BLaER1 treated with 17β-estradiol and CSF1 and Interleukin-3, amounts not matched to agents 10 nM and 100 nM (cell line): ENCODE measurements around the gene FAM83E.

ENCODE experiments used
- H3K27ac ChIP-seq, 11 experiments: shearing (Covaris generic); formaldehyde crosslinking; 2 replicates each; pipeline ENCODE4 v1.8.1; 2022
- H3K27me3 ChIP-seq, 11 experiments: shearing (Covaris generic); formaldehyde crosslinking; 2 replicates each; pipeline ENCODE4 v1.8.1; 2022
- H3K36me3 ChIP-seq, 11 experiments: shearing (Covaris generic); formaldehyde crosslinking; 2 replicates each; pipeline ENCODE4 v1.8.1; 2022
- H3K4me1 ChIP-seq, 10 experiments: shearing (Covaris generic); formaldehyde crosslinking; 2 replicates each; pipeline ENCODE4 v1.8.1; 2022
- H3K4me2 ChIP-seq, 11 experiments: shearing (Covaris generic); formaldehyde crosslinking; 2 replicates each; pipeline ENCODE4 v1.8.1; 2022
- H3K4me3 ChIP-seq, 10 experiments: shearing (Covaris generic); formaldehyde crosslinking; 2 replicates each; pipeline ENCODE4 v1.8.1; 2022
- H3K9ac ChIP-seq, 11 experiments: shearing (Covaris generic); formaldehyde crosslinking; 2 replicates each; pipeline ENCODE4 v1.8.1; 2022
- H3K9me3 ChIP-seq, 11 experiments: shearing (Covaris generic); formaldehyde crosslinking; replicated peaks in 1 of 11; 2 replicates each; pipeline ENCODE4 v1.8.1; 2022
- H4K20me1 ChIP-seq, 11 experiments: shearing (Covaris generic); formaldehyde crosslinking; 2 replicates each; pipeline ENCODE4 v1.8.1; 2022
- Cebpa-rat ChIP-seq, 11 experiments: shearing (Covaris generic); IDR thresholded peaks; 2 replicates each; pipeline ENCODE4 v1.8.1; 2022

FAM83E gene

GRCh38 chr19:48628486-48629296 lies 13.8 kb upstream of the FAM83E start:
- peaks cover 52 to 67% (median 54%) of the 10 kb centered on the region in 10 experiments for H3K4me1 ChIP-seq
- H3K4me2 ChIP-seq: no peak overlapping the region

GRCh38 chr19:48627865-48628314 lies 13.0 kb upstream of the FAM83E start:
- Histone ChIP-seq H3K27me3 (no peaks in the 10 kb centered on the region), H4K20me1 (peaks cover 0 to 34% (median 13%) of the 10 kb centered on the region in 11 experiments; a peak in 9 of 22 replicates), H3K4me1 (peaks cover 52 to 67% (median 54%) of the 10 kb centered on the region in 10 experiments), H3K4me3 (no peak overlapping the region), H3K9me3 (no peaks in the 10 kb centered on the region), H3K9ac (peak overlapping the region in 4 of 11 experiments; percentile 10 to 41 (median 26); a peak in 3 of 22 replicates), H3K27ac (peak overlapping the region in 1 of 11 experiments; percentile 3; a peak in 1 of 22 replicates), H3K4me2 (no peak overlapping the region), H3K36me3 (peaks cover 36 to 71% (median 54%) of the 10 kb centered on the region in 11 experiments)
- TF ChIP-seq Cebpa-rat (IDR thresholded peaks at IDR 0.05): no peak

More at GRCh38 chr19:48628486-48629296, 13.8 kb upstream of the FAM83E start:
- peaks cover 0 to 37% (median 13%) of the 10 kb centered on the region in 11 experiments; a peak in 9 of 22 replicates for H4K20me1 ChIP-seq
- H3K27ac ChIP-seq: peak overlapping the region in 2 of 11 experiments; percentile 22 to 35; a peak in 1 of 22 replicates
- H3K4me3 ChIP-seq: no peak overlapping the region
- TF ChIP-seq Cebpa-rat (IDR thresholded peaks at IDR 0.05): no peak
- no peaks in the 10 kb centered on the region for H3K9me3 ChIP-seq
- H3K9ac ChIP-seq: 0 out of 22 replicates have a peak overlapping the region, but pooled peaks of 3 of the 11 experiments have one; percentile 9 to 19 (median 10)
- H3K27me3 ChIP-seq: no peaks in the 10 kb centered on the region
- H3K36me3 ChIP-seq: peaks cover 36 to 76% (median 58%) of the 10 kb centered on the region in 11 experiments

- TF ChIP-seq Cebpa-rat (IDR thresholded peaks at IDR 0.05): no peak
- Histone ChIP-seq H3K36me3 (peaks cover 36 to 68% (median 48%) of the 10 kb centered on the region in 11 experiments), H4K20me1 (peaks cover 0 to 34% (median 13%) of the 10 kb centered on the region in 11 experiments; a peak in 9 of 22 replicates), H3K4me2 (no peak overlapping the region), H3K9ac (peak overlapping the region in 6 of 11 experiments; percentile 4 to 42 (median 13); a peak in 7 of 22 replicates), H3K4me1 (peaks cover 50 to 67% (median 54%) of the 10 kb centered on the region in 10 experiments), H3K4me3 (no peak overlapping the region), H3K9me3 (no peaks in the 10 kb centered on the region), H3K27ac (0 out of 22 replicates have a peak overlapping the region, but pooled peaks of 1 of the 11 experiments have one; percentile 10), H3K27me3 (no peaks in the 10 kb centered on the region)
These were observed 12.5 kb upstream of the FAM83E start for GRCh38 chr19:48627201-48627864.

GRCh38 chr19:48625891-48626327 lies 11.0 kb upstream of the FAM83E start:
- Histone ChIP-seq H3K27me3 (no peaks in the 10 kb centered on the region), H3K27ac (no peak overlapping the region; a peak in 1 of 22 replicates), H3K4me2 (no peak overlapping the region; a peak in 1 of 22 replicates), H3K36me3 (peaks cover 24 to 63% (median 41%) of the 10 kb centered on the region in 11 experiments), H3K4me1 (peaks cover 40 to 67% (median 50%) of the 10 kb centered on the region in 10 experiments), H3K9me3 (no peaks in the 10 kb centered on the region), H3K4me3 (no peak overlapping the region), H4K20me1 (peaks cover 0 to 25% (median 7%) of the 10 kb centered on the region in 11 experiments; a peak in 9 of 22 replicates), H3K9ac (peak overlapping the region in 7 of 11 experiments; percentile 66 to 87 (median 84); a peak in 8 of 22 replicates)
- no peak for TF ChIP-seq Cebpa-rat (IDR thresholded peaks at IDR 0.05)

GRCh38 chr19:48624791-48625723 lies 10.2 kb upstream of the FAM83E start:
- Histone ChIP-seq H3K9me3 (no peaks in the 10 kb centered on the region), H3K4me2 (peak overlapping the region; percentile 80 to 97 (median 93)), H3K9ac (peak overlapping the region; percentile 66 to 87 (median 83); a peak in 21 of 22 replicates), H3K36me3 (peaks cover 21 to 58% (median 36%) of the 10 kb centered on the region in 11 experiments), H3K27ac (peak overlapping the region in 10 of 11 experiments; percentile 63 to 87 (median 83); a peak in 20 of 22 replicates), H4K20me1 (peaks cover 0 to 22% (median 4%) of the 10 kb centered on the region in 11 experiments; a peak in 8 of 22 replicates), H3K27me3 (no peaks in the 10 kb centered on the region), H3K4me3 (peak overlapping the region; percentile 34 to 74 (median 63)), H3K4me1 (peaks cover 36 to 67% (median 48%) of the 10 kb centered on the region in 10 experiments)
- no peak for TF ChIP-seq Cebpa-rat (IDR thresholded peaks at IDR 0.05)

GRCh38 chr19:48624067-48624594 lies 9.3 kb upstream of the FAM83E start:
- Histone ChIP-seq H3K4me1 (peaks cover 37 to 67% (median 49%) of the 10 kb centered on the region in 10 experiments), H3K4me3 (peak overlapping the region; percentile 43 to 74 (median 63)), H3K4me2 (peak overlapping the region; percentile 80 to 97 (median 94)), H3K27me3 (no peaks in the 10 kb centered on the region), H3K36me3 (peaks cover 12 to 49% (median 27%) of the 10 kb centered on the region in 11 experiments; a peak in 20 of 22 replicates), H3K27ac (peak overlapping the region; percentile 72 to 90 (median 83)), H3K9ac (peak overlapping the region; percentile 80 to 87 (median 83); a peak in 21 of 22 replicates), H4K20me1 (peaks cover 0 to 22% (median 0%) of the 10 kb centered on the region in 11 experiments; a peak in 2 of 22 replicates), H3K9me3 (no peaks in the 10 kb centered on the region)
- no peak for TF ChIP-seq Cebpa-rat (IDR thresholded peaks at IDR 0.05)

GRCh38 chr19:48623556-48624066 lies 8.7 kb upstream of the FAM83E start:
- Histone ChIP-seq H3K9me3 (no peaks in the 10 kb centered on the region), H4K20me1 (peaks cover 0 to 20% (median 1%) of the 10 kb centered on the region in 11 experiments; a peak in 10 of 22 replicates), H3K36me3 (peaks cover 11 to 43% (median 25%) of the 10 kb centered on the region in 11 experiments; a peak in 20 of 22 replicates), H3K9ac (peak overlapping the region; percentile 78 to 87 (median 82); a peak in 21 of 22 replicates), H3K4me2 (peak overlapping the region; percentile 79 to 97 (median 93)), H3K4me1 (peaks cover 37 to 67% (median 49%) of the 10 kb centered on the region in 10 experiments), H3K27me3 (no peaks in the 10 kb centered on the region), H3K27ac (peak overlapping the region; percentile 69 to 90 (median 83)), H3K4me3 (peak overlapping the region; percentile 40 to 66 (median 55))
- no peak for TF ChIP-seq Cebpa-rat (IDR thresholded peaks at IDR 0.05)
